Daoy (cell line): ENCODE measurements around the gene ITPR1. TPM values are rescaled to one million over a fixed set of nuclear protein-coding genes. Genes with fewer than 3 reads are reported as not detected.

Experiments
- DNase-seq: peaks from one replicate; pipeline ENCODE4 v3.0.0-alpha.2; 2015; ENCODE audit warnings: low read depth
- total RNA-seq: library from RNA; depleted of rRNA; stranded (reverse); fragments of >200 nt; shearing (Covaris generic); gene quantifications from 2 replicates; pipeline ENCODE4 v1.2.3, GENCODE V29; 2014

ITPR1 gene
- total RNA-seq, 1 experiment from 2014 or later: 9.8 TPM

GRCh38 chr3:4776399-4776979 lies 283.3 kb downstream of the ITPR1 start:
- no peak for DNase-seq

- DNase-seq: no peak
These were observed 283.9 kb downstream of the ITPR1 start for GRCh38 chr3:4776980-4777581.

GRCh38 chr3:4778119-4778518 lies 285.0 kb downstream of the ITPR1 start:
- no peak for DNase-seq

GRCh38 chr3:4778740-4779139 lies 285.6 kb downstream of the ITPR1 start:
- DNase-seq: no peak

GRCh38 chr3:4780545-4780957 lies 287.4 kb downstream of the ITPR1 start:
- no peak for DNase-seq

- DNase-seq: no peak
These were observed 288.9 kb downstream of the ITPR1 start for GRCh38 chr3:4782095-4782494.

GRCh38 chr3:4785551-4785950 lies 292.4 kb downstream of the ITPR1 start:
- DNase-seq: no peak

- no peak for DNase-seq
These were observed 293.3 kb downstream of the ITPR1 start for GRCh38 chr3:4786431-4786830.

GRCh38 chr3:4791358-4791757 lies 298.2 kb downstream of the ITPR1 start:
- no peak for DNase-seq

- DNase-seq: no peak
These were observed 300.2 kb downstream of the ITPR1 start for GRCh38 chr3:4793311-4793710.

- no peak for DNase-seq
These were observed 301.2 kb downstream of the ITPR1 start for GRCh38 chr3:4794331-4794730.

- DNase-seq: no peak
These were observed 301.6 kb downstream of the ITPR1 start for GRCh38 chr3:4794798-4795197.

- no peak for DNase-seq
These were observed 302.8 kb downstream of the ITPR1 start for GRCh38 chr3:4795905-4796304.

GRCh38 chr3:4797201-4797705 lies 304.1 kb downstream of the ITPR1 start:
- no peak for DNase-seq

- DNase-seq: no peak
These were observed 306.4 kb downstream of the ITPR1 start for GRCh38 chr3:4799266-4800256.

- DNase-seq: no peak
These were observed 307.4 kb downstream of the ITPR1 start for GRCh38 chr3:4800595-4800994.

GRCh38 chr3:4801892-4802291 lies 308.7 kb downstream of the ITPR1 start:
- no peak for DNase-seq

GRCh38 chr3:4802903-4803302 lies 309.8 kb downstream of the ITPR1 start:
- no peak for DNase-seq

GRCh38 chr3:4804161-4805058 lies 311.3 kb downstream of the ITPR1 start:
- no peak for DNase-seq

GRCh38 chr3:4805662-4806061 lies 312.5 kb downstream of the ITPR1 start:
- DNase-seq: no peak

GRCh38 chr3:4806535-4807108 lies 313.5 kb downstream of the ITPR1 start:
- DNase-seq: no peak
